Measurements from ENCODE around the gene WHAMM. TPM values are rescaled to one million over a fixed set of nuclear protein-coding genes. Genes with fewer than 3 reads are reported as not detected.

The WHAMM gene
- total and polyA plus RNA-seq, 2 of the 4 experiments (the other 2 are of a cell fraction) = 1.4 to 4.1 TPM

DNA sequence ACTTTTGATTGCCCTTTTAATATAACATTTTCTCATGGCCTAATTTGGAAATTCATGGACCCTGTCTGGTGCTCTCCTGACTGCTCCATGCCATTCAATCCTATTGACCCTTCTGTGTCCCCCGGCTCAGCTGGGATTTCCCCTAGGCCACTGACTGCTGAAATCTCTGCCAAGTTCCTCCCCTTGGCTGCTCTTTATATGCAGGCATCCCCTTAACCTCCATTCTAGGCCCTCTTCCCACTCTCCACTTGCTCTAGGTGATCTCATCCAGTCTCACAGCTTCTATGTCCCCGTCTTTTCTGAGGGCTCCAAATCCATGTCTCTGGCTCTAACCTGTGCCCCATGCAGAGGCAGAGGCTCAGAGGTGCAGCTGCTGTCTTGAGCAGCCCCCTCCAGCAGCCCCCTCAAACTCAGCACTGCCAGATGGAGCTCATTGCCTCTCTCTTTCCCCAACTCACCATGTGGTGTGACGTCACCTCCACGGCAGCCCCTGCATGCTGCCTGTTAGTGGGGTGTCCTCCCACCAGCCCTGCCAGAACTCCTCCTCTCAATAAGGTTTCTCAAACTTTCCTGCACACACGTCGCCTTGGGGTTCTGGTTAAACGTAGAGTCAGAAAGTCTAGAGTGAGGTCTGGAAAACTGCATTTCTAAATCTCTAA lies 10.1 kb upstream of the WHAMM start:
- no peak overlapping the region for H4K91ac ChIP-seq (ENCODE audit: insufficient read depth, low read depth, low read length)
- ChIA-PET CTCF (no interaction called here), POLR2A (ENCODE audit: unreplicated experiment) (no interaction called here)
- ATAC-seq (ENCODE audit: low read depth) (no peak), DNase-seq (no peak)
- no peak overlapping the region for H3K56ac ChIP-seq (ENCODE audit: extremely low read depth, insufficient read depth, low read length)
- no peaks in the 10 kb centered on the region for H3K79me1 ChIP-seq (ENCODE audit: low read depth in 1 of 2, low read length in 2 of 2)
- H3K23ac ChIP-seq (ENCODE audit: low read depth, low read length) = no peak overlapping the region
- dilution Hi-C loops (cut with HindIII; ENCODE audit: low sequenced_read_pairs, unreplicated experiment) = no loop called here
- peaks cover 24% of the 10 kb centered on the region for H3K27me3 ChIP-seq (ENCODE audit: control insufficient read depth, insufficient read depth, low read length)
- H2BK5ac ChIP-seq (ENCODE audit: low read depth, low read length, poor library complexity, severe bottlenecking) = no peak overlapping the region
- no peak for TF ChIP-seq SMC3 (IDR thresholded peaks at IDR 0.05; ENCODE audit: low read depth, low read length)
- TF ChIP-seq RAD21 (IDR thresholded peaks at IDR 0.05; ENCODE audit: low read length) = no peak
- TF ChIP-seq CHD1 (IDR thresholded peaks at IDR 0.05; ENCODE audit: low read depth, low read length) = no peak
- no peak for TF ChIP-seq RFX5 (IDR thresholded peaks at IDR 0.05; ENCODE audit: low read depth, low read length)
- TF ChIP-seq NFE2L2 (IDR thresholded peaks at IDR 0.05; ENCODE audit: low read depth, low read length) = no peak
- TF ChIP-seq, protein P1, sequence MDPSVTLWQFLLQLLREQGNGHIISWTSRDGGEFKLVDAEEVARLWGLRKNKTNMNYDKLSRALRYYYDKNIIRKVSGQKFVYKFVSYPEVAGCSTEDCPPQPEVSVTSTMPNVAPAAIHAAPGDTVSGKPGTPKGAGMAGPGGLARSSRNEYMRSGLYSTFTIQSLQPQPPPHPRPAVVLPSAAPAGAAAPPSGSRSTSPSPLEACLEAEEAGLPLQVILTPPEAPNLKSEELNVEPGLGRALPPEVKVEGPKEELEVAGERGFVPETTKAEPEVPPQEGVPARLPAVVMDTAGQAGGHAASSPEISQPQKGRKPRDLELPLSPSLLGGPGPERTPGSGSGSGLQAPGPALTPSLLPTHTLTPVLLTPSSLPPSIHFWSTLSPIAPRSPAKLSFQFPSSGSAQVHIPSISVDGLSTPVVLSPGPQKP (IDR thresholded peaks at IDR 0.05; ENCODE audit: borderline replicate concordance, low read depth, low read length) = no peak
- no peak overlapping the region for H3K9ac ChIP-seq (ENCODE audit: low read depth, low read length)
- H2AK5ac ChIP-seq (ENCODE audit: low read depth, low read length) = no peak overlapping the region
- H3K9me3 ChIP-seq (ENCODE audit: control insufficient read depth, insufficient read depth, low read length) = no peaks in the 10 kb centered on the region
- intact Hi-C loops (cut with micrococcal nuclease) = no loop called here
- WGBS, 2 experiments (ENCODE audit: extremely low coverage in 2 of 2, insufficient read length in 1 of 2) = 60% methylated on average over 1 of the region's 7 CpGs; no CpG with 5 or more reads in 1 of the 2 experiments
- H2BK15ac ChIP-seq (ENCODE audit: low read depth, low read length) = no peak overlapping the region
- H3K18ac ChIP-seq (ENCODE audit: low read depth, low read length) = no peak overlapping the region
- no peak overlapping the region for H2AK9ac ChIP-seq (replicated peaks; ENCODE audit: low read depth, low read length, poor library complexity)
- H3K14ac ChIP-seq (replicated peaks; ENCODE audit: low read depth, low read length) = no peak overlapping the region
- H3K4me1 ChIP-seq (ENCODE audit: control insufficient read depth, insufficient read depth, low read length) = no peaks in the 10 kb centered on the region
- H4K20me1 ChIP-seq (ENCODE audit: insufficient read depth, low read length) = no peaks in the 10 kb centered on the region
- no peak overlapping the region for H4K5ac ChIP-seq (ENCODE audit: low read depth, low read length)
- H4K8ac ChIP-seq (ENCODE audit: low read depth in 2 of 2, low read length in 2 of 2) = no peak overlapping the region
- H3K4ac ChIP-seq (ENCODE audit: low read depth, low read length) = no peak overlapping the region
- no peak overlapping the region for H3K27ac ChIP-seq (ENCODE audit: insufficient read depth, low read length)
- H3K36me3 ChIP-seq (ENCODE audit: control insufficient read depth, insufficient read depth, low read length) = no peaks in the 10 kb centered on the region
- H3K4me2 ChIP-seq (ENCODE audit: low read depth, low read length) = no peak overlapping the region
- H3K4me3 ChIP-seq (ENCODE audit: insufficient read depth, low read depth, low read length) = no peak overlapping the region
- no peak overlapping the region for H2BK120ac ChIP-seq (ENCODE audit: low read depth, low read length)
- no peak overlapping the region for H2BK20ac ChIP-seq (ENCODE audit: low read depth, low read length)
- in situ Hi-C loops (cut with MboI; ENCODE audit: low sequenced_read_pairs) = no loop called here
- peak overlapping the region; percentile 43 for H2AFZ ChIP-seq (replicated peaks; ENCODE audit: low read length, poor library complexity)
- no peaks in the 10 kb centered on the region for H3K9me1 ChIP-seq (ENCODE audit: insufficient read depth, low read length)
- BruUV-seq (replicated peaks) = no TSS peak
